Brain pericyte (primary cell): ENCODE measurements around the gene ADGRE2.
"Not testable (repeated sequence)": the region's sequence is repeated elsewhere in the genome, so short reads cannot be mapped to it uniquely, and the experiment has no call there.

ENCODE experiments used
- DNase-seq: peaks from one replicate; pipeline ENCODE4 v3.0.0-alpha.2; 2012; ENCODE audit warnings: low read depth, low spot score

Gene ADGRE2

GRCh38 chr19:14778110-14778845 is at the start of gene ADGRE2:
ADGRE2 (minus strand) TSS chr19:14778560; CDS start chr19:14776756, 1,804 bp downstream.
- DNase-seq = not testable (repeated sequence)

GRCh38 chr19:14826006-14826405 is 47.6 kb upstream of the ADGRE2 start:
- DNase-seq = no peak

- no peak for DNase-seq
Observed at GRCh38 chr19:14821937-14822336, 43.6 kb upstream of the ADGRE2 start.

GRCh38 chr19:14818588-14818987 is 40.2 kb upstream of the ADGRE2 start:
- no peak for DNase-seq

- DNase-seq = no peak
Observed at GRCh38 chr19:14817052-14817451, 38.7 kb upstream of the ADGRE2 start.

- no peak for DNase-seq
Observed at GRCh38 chr19:14814982-14815652, 36.8 kb upstream of the ADGRE2 start.

- no peak for DNase-seq
Observed at GRCh38 chr19:14809272-14810057, 31.1 kb upstream of the ADGRE2 start.

- DNase-seq = no peak
Observed at GRCh38 chr19:14804765-14805164, 26.4 kb upstream of the ADGRE2 start.

- DNase-seq = no peak
Observed at GRCh38 chr19:14798760-14799159, 20.4 kb upstream of the ADGRE2 start.

- DNase-seq = no peak
Observed at GRCh38 chr19:14796021-14796420, 17.7 kb upstream of the ADGRE2 start.

- no peak for DNase-seq
Observed at GRCh38 chr19:14795078-14795721, 16.8 kb upstream of the ADGRE2 start.

- DNase-seq = not testable (repeated sequence)
Observed at GRCh38 chr19:14792250-14792649, 13.9 kb upstream of the ADGRE2 start.

- DNase-seq = no peak
Observed at GRCh38 chr19:14786421-14786851, 8.1 kb upstream of the ADGRE2 start.

- DNase-seq = not testable (repeated sequence)
Observed at GRCh38 chr19:14785102-14785793, 6.9 kb upstream of the ADGRE2 start.

- not testable (repeated sequence) for DNase-seq
Observed at GRCh38 chr19:14784730-14785101, 6.4 kb upstream of the ADGRE2 start.

- DNase-seq = not testable (repeated sequence)
Observed at GRCh38 chr19:14783410-14783998, 5.1 kb upstream of the ADGRE2 start.

- DNase-seq = no peak
Observed at GRCh38 chr19:14782626-14783409, 4.5 kb upstream of the ADGRE2 start.

GRCh38 chr19:14781713-14782536 is 3.6 kb upstream of the ADGRE2 start:
- DNase-seq = not testable (repeated sequence)

- not testable (repeated sequence) for DNase-seq
Observed at GRCh38 chr19:14780622-14781225, 2.4 kb upstream of the ADGRE2 start.
